CD4-positive, CD25-positive, alpha-beta regulatory T cell (primary cell): ENCODE data around the gene PDZD2. TPM values are rescaled to one million over a fixed set of nuclear protein-coding genes. Genes with fewer than 3 reads are reported as not detected.

ENCODE experiments used
- ATAC-seq, 2 donors: fragments of 150-1000 bp; cut with Tn5 transposase; one replicate each; pipeline ENCODE4 v1.10.0; 2021; ENCODE audit warnings: low read depth in 2 of 2, moderate number of reproducible peaks in 2 of 2, moderate library complexity in 1 of 2
- DNase-seq, 3 donors: peaks; one replicate each; pipeline versions ENCODE4 v3.0.0 to v3.0.0-alpha.2; 2012 to 2022; ENCODE audit warnings: mixed read lengths in 1 of 3
- H3K27ac ChIP-seq: one replicate; pipeline ENCODE4 v1.7.0; 2013; ENCODE audit warnings: mild to moderate bottlenecking, low read length; ENCODE audit not compliant: insufficient read depth, poor library complexity, severe bottlenecking
- H3K27me3 ChIP-seq: one replicate; pipeline ENCODE4 v1.7.0; 2013; ENCODE audit warnings: low read length; ENCODE audit not compliant: control insufficient read depth, insufficient read depth
- H3K36me3 ChIP-seq: one replicate; pipeline ENCODE4 v1.7.0; 2013; ENCODE audit warnings: mild to moderate bottlenecking, low read length, moderate library complexity; ENCODE audit not compliant: control insufficient read depth, insufficient read depth
- H3K4me1 ChIP-seq: 2 replicates; pipeline ENCODE4 v1.7.0; 2013; ENCODE audit warnings: mild to moderate bottlenecking, low read length; ENCODE audit not compliant: insufficient read depth, control insufficient read depth, poor library complexity, severe bottlenecking
- H3K4me3 ChIP-seq: one replicate; pipeline ENCODE4 v1.7.0; 2013; ENCODE audit warnings: low read depth, mild to moderate bottlenecking, low read length, moderate library complexity
- H3K9me3 ChIP-seq, 2 experiments: 1 replicate in 1 of 2; 2 replicates in 1 of 2; pipeline ENCODE4 v1.7.0; 2013; ENCODE audit warnings: low read length in 2 of 2, mild to moderate bottlenecking in 1 of 2, moderate library complexity in 1 of 2; ENCODE audit not compliant: control insufficient read depth in 2 of 2
- H3K27ac Mint-ChIP-seq, 3 donors: one replicate each; pipeline ENCODE4 v1.8.0; 2020 to 2022; ENCODE audit warnings: mild to moderate bottlenecking in 3 of 3, mixed read lengths in 3 of 3, moderate library complexity in 2 of 3
- H3K27me3 Mint-ChIP-seq: one replicate; pipeline ENCODE4 v1.8.0; 2022; ENCODE audit warnings: mild to moderate bottlenecking, mixed read lengths
- H3K36me3 Mint-ChIP-seq: one replicate; pipeline ENCODE4 v1.8.0; 2020; ENCODE audit warnings: mixed read lengths
- H3K4me1 Mint-ChIP-seq, 4 donors: one replicate each; pipeline ENCODE4 v1.8.0; 2020 to 2022; ENCODE audit warnings: mixed read lengths in 4 of 4, mild to moderate bottlenecking in 1 of 4
- H3K4me3 Mint-ChIP-seq, 4 donors: one replicate each; pipeline ENCODE4 v1.8.0; 2020 to 2022; ENCODE audit warnings: mild to moderate bottlenecking in 4 of 4, mixed read lengths in 4 of 4, moderate library complexity in 3 of 4
- H3K9me3 Mint-ChIP-seq, 7 donors: one replicate each; pipeline ENCODE4 v1.8.0; 2020 to 2022; ENCODE audit warnings: mixed read lengths in 7 of 7, mild to moderate bottlenecking in 3 of 7, moderate library complexity in 2 of 7
- polyA plus RNA-seq, 4 donors: library from polyadenylated mRNA; unstranded; fragments of 300-500 nt; fragmentation: Illumina TruSeq; gene quantifications; one replicate each; pipeline ENCODE4 v1.2.3, GENCODE V29; 2021
- total RNA-seq: library from RNA; stranded (reverse); gene quantifications from one replicate; pipeline ENCODE4 v1.2.3, GENCODE V29; 2022

Gene PDZD2
- total and polyA plus RNA-seq, 5 donors from 2014 or later: 0.06 to 1.3 (median 0.25) TPM

DNA sequence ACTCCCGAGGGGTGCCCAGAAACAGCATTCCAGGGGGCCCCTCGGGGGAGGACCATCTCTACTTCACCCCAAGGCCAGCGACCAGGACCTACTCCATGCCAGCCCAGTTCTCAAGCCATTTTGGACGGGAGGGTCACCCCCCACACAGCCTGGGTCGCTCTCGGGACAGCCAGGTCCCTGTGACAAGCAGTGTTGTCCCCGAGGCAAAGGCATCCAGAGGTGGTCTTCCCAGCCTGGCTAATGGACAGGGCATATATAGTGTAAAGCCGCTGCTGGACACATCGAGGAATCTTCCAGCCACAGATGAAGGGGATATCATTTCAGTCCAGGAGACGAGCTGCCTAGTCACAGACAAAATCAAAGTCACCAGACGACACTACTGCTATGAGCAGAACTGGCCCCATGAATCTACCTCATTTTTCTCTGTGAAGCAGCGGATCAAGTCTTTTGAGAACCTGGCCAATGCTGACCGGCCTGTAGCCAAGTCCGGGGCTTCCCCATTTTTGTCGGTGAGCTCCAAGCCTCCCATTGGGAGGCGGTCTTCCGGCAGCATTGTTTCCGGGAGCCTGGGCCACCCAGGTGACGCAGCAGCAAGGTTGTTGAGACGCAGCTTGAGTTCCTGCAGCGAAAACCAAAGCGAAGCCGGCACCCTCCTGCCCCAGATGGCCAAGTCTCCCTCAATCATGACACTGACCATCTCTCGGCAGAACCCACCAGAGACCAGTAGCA lies 451.3 kb downstream of the PDZD2 start:
- Histone ChIP-seq H3K4me1 (peaks cover 3% of the 10 kb centered on the region), H3K36me3 (no peaks in the 10 kb centered on the region), H3K4me3 (no peak overlapping the region), H3K27ac (no peak overlapping the region), H3K9me3 (no peaks in the 10 kb centered on the region), H3K27me3 (no peaks in the 10 kb centered on the region)
- Mint-ChIP-seq H3K27ac (no peak overlapping the region), H3K9me3 (no peaks in the 10 kb centered on the region), H3K27me3 (no peaks in the 10 kb centered on the region), H3K36me3 (no peaks in the 10 kb centered on the region), H3K4me1 (peaks cover 0 to 6% (median 0%) of the 10 kb centered on the region in 4 donors), H3K4me3 (no peak overlapping the region)
- DNase-seq: no peak
- no peak for ATAC-seq

DNA sequence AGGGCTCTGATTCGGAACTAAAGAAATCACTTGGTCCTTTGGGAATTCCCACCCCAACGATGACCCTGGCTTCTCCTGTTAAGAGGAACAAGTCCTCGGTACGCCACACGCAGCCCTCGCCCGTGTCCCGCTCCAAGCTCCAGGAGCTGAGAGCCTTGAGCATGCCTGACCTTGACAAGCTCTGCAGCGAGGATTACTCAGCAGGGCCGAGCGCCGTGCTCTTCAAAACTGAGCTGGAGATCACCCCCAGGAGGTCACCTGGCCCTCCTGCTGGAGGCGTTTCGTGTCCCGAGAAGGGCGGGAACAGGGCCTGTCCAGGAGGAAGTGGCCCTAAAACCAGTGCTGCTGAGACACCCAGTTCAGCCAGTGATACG lies 451.8 kb downstream of the PDZD2 start:
- Histone ChIP-seq H3K36me3 (no peaks in the 10 kb centered on the region), H3K27ac (no peak overlapping the region), H3K27me3 (no peaks in the 10 kb centered on the region), H3K4me3 (no peak overlapping the region), H3K9me3 (no peaks in the 10 kb centered on the region), H3K4me1 (peaks cover 3% of the 10 kb centered on the region)
- DNase-seq (no peak), ATAC-seq (no peak)
- H3K36me3 Mint-ChIP-seq: no peaks in the 10 kb centered on the region
- no peaks in the 10 kb centered on the region for H3K27me3 Mint-ChIP-seq
- no peak overlapping the region for H3K27ac Mint-ChIP-seq
- H3K4me3 Mint-ChIP-seq: no peak overlapping the region
- peaks cover 0 to 6% (median 0%) of the 10 kb centered on the region in 4 donors for H3K4me1 Mint-ChIP-seq
- H3K9me3 Mint-ChIP-seq: no peaks in the 10 kb centered on the region

- no peaks in the 10 kb centered on the region for H3K27me3 ChIP-seq
- ATAC-seq: peak; percentile 64 to 72
- H3K27ac ChIP-seq: no peak overlapping the region
- H3K4me1 Mint-ChIP-seq: peaks cover 0 to 6% (median 0%) of the 10 kb centered on the region in 4 donors
- H3K4me3 Mint-ChIP-seq: no peak overlapping the region
- no peaks in the 10 kb centered on the region for H3K36me3 ChIP-seq
- no peaks in the 10 kb centered on the region for H3K9me3 ChIP-seq
- H3K27me3 Mint-ChIP-seq: no peaks in the 10 kb centered on the region
- no peak overlapping the region for H3K4me3 ChIP-seq
- H3K4me1 ChIP-seq: peaks cover 3% of the 10 kb centered on the region
- peak overlapping the region in 2 of 3 donors; percentile 69 to 76 for H3K27ac Mint-ChIP-seq
- H3K36me3 Mint-ChIP-seq: peaks cover 7% of the 10 kb centered on the region
- H3K9me3 Mint-ChIP-seq: no peaks in the 10 kb centered on the region
- peak; percentile 25 to 74 (median 55) for DNase-seq
Measured at GRCh38 chr5:32092938-32093812, 454.2 kb downstream of the PDZD2 start.

DNA sequence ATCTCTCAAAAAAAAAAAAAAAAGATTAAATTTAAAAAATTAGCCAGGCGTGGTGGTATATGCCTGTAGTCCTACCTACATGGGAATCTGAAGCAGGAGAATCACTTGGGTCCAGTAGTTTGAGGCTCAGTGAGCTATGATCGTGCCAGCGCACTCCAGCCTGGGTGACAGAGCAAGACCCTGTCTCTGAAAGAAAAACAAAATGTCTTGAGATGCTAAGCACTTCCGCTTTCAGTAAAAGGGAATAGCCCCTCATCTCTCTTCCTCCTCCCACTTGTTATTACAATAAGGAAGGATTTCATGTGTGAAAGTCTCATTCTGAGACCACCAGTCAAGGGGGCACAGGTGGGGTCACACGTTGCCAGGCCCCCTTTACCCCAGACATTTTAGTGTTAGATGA lies 455.8 kb downstream of the PDZD2 start:
- Histone ChIP-seq H3K4me3 (no peak overlapping the region), H3K9me3 (no peaks in the 10 kb centered on the region), H3K4me1 (peaks cover 3% of the 10 kb centered on the region), H3K36me3 (peaks cover 7% of the 10 kb centered on the region), H3K27ac (no peak overlapping the region), H3K27me3 (no peaks in the 10 kb centered on the region)
- peaks cover 0 to 6% (median 0%) of the 10 kb centered on the region in 4 donors for H3K4me1 Mint-ChIP-seq
- DNase-seq (no peak), ATAC-seq (no peak)
- no peak overlapping the region for H3K4me3 Mint-ChIP-seq
- no peaks in the 10 kb centered on the region for H3K9me3 Mint-ChIP-seq
- no peak overlapping the region for H3K27ac Mint-ChIP-seq
- H3K27me3 Mint-ChIP-seq: no peaks in the 10 kb centered on the region
- H3K36me3 Mint-ChIP-seq: peaks cover 7% of the 10 kb centered on the region

DNA sequence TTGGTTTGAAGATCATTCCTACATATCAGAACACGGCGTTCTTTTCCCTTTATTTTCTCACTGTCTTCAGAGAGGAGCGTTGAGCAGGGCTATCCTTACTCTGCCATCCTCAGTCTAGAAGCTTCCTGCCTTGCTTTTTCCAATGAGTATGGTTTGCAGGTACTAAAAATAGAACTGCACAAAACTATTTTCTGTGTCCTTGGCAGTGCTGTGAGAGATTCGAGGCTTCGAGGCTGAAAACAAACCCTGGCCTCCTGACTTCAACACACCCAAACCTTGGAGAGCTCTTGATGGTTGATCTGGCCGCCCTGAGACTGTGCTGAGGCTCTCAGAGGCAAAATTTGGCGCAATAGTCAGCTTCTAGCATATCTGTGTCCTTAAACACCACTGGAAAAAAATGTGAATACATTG lies 456.3 kb downstream of the PDZD2 start:
- Histone ChIP-seq H3K27ac (no peak overlapping the region), H3K4me3 (no peak overlapping the region), H3K9me3 (no peaks in the 10 kb centered on the region), H3K36me3 (peaks cover 12% of the 10 kb centered on the region), H3K4me1 (peaks cover 3% of the 10 kb centered on the region), H3K27me3 (no peaks in the 10 kb centered on the region)
- Mint-ChIP-seq H3K36me3 (peaks cover 7% of the 10 kb centered on the region), H3K9me3 (no peaks in the 10 kb centered on the region), H3K27me3 (no peaks in the 10 kb centered on the region), H3K4me3 (no peak overlapping the region), H3K27ac (no peak overlapping the region), H3K4me1 (peaks cover 0 to 6% (median 0%) of the 10 kb centered on the region in 4 donors)
- no peak for ATAC-seq
- DNase-seq: no peak

GRCh38 chr5:32096891-32097595 lies 458.1 kb downstream of the PDZD2 start:
- peaks cover 16% of the 10 kb centered on the region for H3K36me3 Mint-ChIP-seq
- Histone ChIP-seq H3K4me1 (peaks cover 3% of the 10 kb centered on the region), H3K9me3 (no peaks in the 10 kb centered on the region), H3K4me3 (no peak overlapping the region), H3K36me3 (peaks cover 22% of the 10 kb centered on the region), H3K27me3 (no peaks in the 10 kb centered on the region), H3K27ac (no peak overlapping the region)
- no peaks in the 10 kb centered on the region for H3K9me3 Mint-ChIP-seq
- no peak for ATAC-seq
- H3K4me1 Mint-ChIP-seq: peaks cover 0 to 6% (median 0%) of the 10 kb centered on the region in 4 donors
- H3K4me3 Mint-ChIP-seq: no peak overlapping the region
- H3K27me3 Mint-ChIP-seq: no peaks in the 10 kb centered on the region
- DNase-seq: no peak
- peak overlapping the region in 1 of 3 donors; percentile 76 for H3K27ac Mint-ChIP-seq

GRCh38 chr5:32098291-32098690 lies 459.4 kb downstream of the PDZD2 start:
- H3K36me3 Mint-ChIP-seq: peaks cover 16% of the 10 kb centered on the region
- Histone ChIP-seq H3K4me3 (no peak overlapping the region), H3K36me3 (peaks cover 32% of the 10 kb centered on the region), H3K27me3 (no peaks in the 10 kb centered on the region), H3K9me3 (no peaks in the 10 kb centered on the region), H3K4me1 (no peaks in the 10 kb centered on the region), H3K27ac (no peak overlapping the region)
- H3K27ac Mint-ChIP-seq: no peak overlapping the region
- ATAC-seq (no peak), DNase-seq (no peak)
- H3K27me3 Mint-ChIP-seq: no peaks in the 10 kb centered on the region
- H3K4me1 Mint-ChIP-seq: peaks cover 0 to under 1% (median 0%) of the 10 kb centered on the region in 4 donors
- H3K9me3 Mint-ChIP-seq: no peaks in the 10 kb centered on the region
- no peak overlapping the region for H3K4me3 Mint-ChIP-seq
